Activated CD8-positive, alpha-beta memory T cell treated with anti-CD3 and anti-CD28 coated beads for 36 hours (primary cell): ENCODE results near the gene TMEM121. TPM values are rescaled to one million over a fixed set of nuclear protein-coding genes. Genes with fewer than 3 reads are reported as not detected.

Experiments
- CTCF ChIA-PET: fragments of 350-600 bp; sonication (Branson Sonifier 250); formaldehyde crosslinking; loops from one replicate; lab custom pipeline; 2021; ENCODE audit warnings: antibody characterized with exemption; lab: Charles Lee
- POLR2A ChIA-PET: fragments of 350-600 bp; sonication (Branson Sonifier 250); formaldehyde crosslinking; loops from one replicate; lab custom pipeline; 2021; ENCODE audit warnings: antibody characterized with exemption; lab: Charles Lee
- total RNA-seq, 2 experiments: library from RNA; stranded (reverse); gene quantifications; one replicate each; pipeline ENCODE4 v1.2.3, GENCODE V29; 2021

The TMEM121 gene
- total RNA-seq, 2 experiments from 2014 or later, result 16.4 to 18.3 TPM

GRCh38 chr14:105503935-105504692 is 22.3 kb upstream of the TMEM121 start:
- ChIA-PET POLR2A (interaction anchor here (0.6 kb wide), 1 partner anchor 438 kb away, joined by 3 read pairs; no protein-coding TSS in a partner anchor), CTCF (no interaction called here)

- CTCF ChIA-PET, result interaction anchor here (0.7 kb wide), 1 partner anchor 32 kb away, joined by 3 read pairs; no protein-coding TSS in a partner anchor
- POLR2A ChIA-PET, result no interaction called here
These were observed 21.3 kb upstream of the TMEM121 start for GRCh38 chr14:105505101-105505500.

GRCh38 chr14:105507247-105507646 is 19.1 kb upstream of the TMEM121 start:
- CTCF ChIA-PET, result no interaction called here
- POLR2A ChIA-PET, result interaction anchor here (0.6 kb wide), 1 partner anchor 21 kb away, joined by 3 read pairs; no protein-coding TSS in a partner anchor

GRCh38 chr14:105508069-105508468 is 18.3 kb upstream of the TMEM121 start:
- ChIA-PET POLR2A (no interaction called here), CTCF (no interaction called here)

- ChIA-PET CTCF (no interaction called here), POLR2A (no interaction called here)
These were observed 17.8 kb upstream of the TMEM121 start for GRCh38 chr14:105508601-105509000.

- POLR2A ChIA-PET, result no interaction called here
- CTCF ChIA-PET, result interaction anchor here (1.2 kb wide), 1 partner anchor 20 kb away, joined by 3 read pairs; no protein-coding TSS in a partner anchor
These were observed 9.3 kb upstream of the TMEM121 start for GRCh38 chr14:105517096-105517495.

GRCh38 chr14:105519946-105520698 is 6.3 kb upstream of the TMEM121 start:
- CTCF ChIA-PET, result no interaction called here
- POLR2A ChIA-PET, result no interaction called here

GRCh38 chr14:105525326-105525725 is 1.1 kb upstream of the TMEM121 start:
- POLR2A ChIA-PET, result interaction anchor here (0.5 kb wide), 1 partner anchor 208 kb away, joined by 3 read pairs; no protein-coding TSS in a partner anchor
- CTCF ChIA-PET, result interaction anchor here (1.4 kb wide), 1 partner anchor 12 kb away, joined by 3 read pairs; no protein-coding TSS in a partner anchor

- CTCF ChIA-PET, result no interaction called here
- POLR2A ChIA-PET, result no interaction called here
These were observed 495 bp downstream of the TMEM121 start for GRCh38 chr14:105526776-105527380.

GRCh38 chr14:105527381-105527825 is 1.0 kb downstream of the TMEM121 start:
- CTCF ChIA-PET, result interaction anchor here (1.4 to 2.1 kb wide), 2 partner anchors 10 to 38 kb away, joined by 4 to 20 read pairs; no protein-coding TSS in a partner anchor
- POLR2A ChIA-PET, result no interaction called here

- POLR2A ChIA-PET, result interaction anchor here (0.7 to 1.3 kb wide), 4 partner anchors 38 to 438 kb away, joined by 3 to 4 read pairs (median 3); no protein-coding TSS in a partner anchor
- CTCF ChIA-PET, result interaction anchor here (1.0 to 2.1 kb wide), 7 partner anchors 9 to 159 kb away, joined by 3 to 20 read pairs (median 7); partner anchors contain the start of gene TEX22
These were observed 1.6 kb downstream of the TMEM121 start for GRCh38 chr14:105527826-105528585.

- CTCF ChIA-PET, result interaction anchor here (1.0 to 2.1 kb wide), 7 partner anchors 8 to 160 kb away, joined by 3 to 20 read pairs (median 7); partner anchors contain the start of gene TEX22
- POLR2A ChIA-PET, result interaction anchor here (0.6 to 1.3 kb wide), 5 partner anchors 22 to 438 kb away, joined by 3 to 4 read pairs (median 3); no protein-coding TSS in a partner anchor
These were observed 2.4 kb downstream of the TMEM121 start for GRCh38 chr14:105528586-105529318.

- CTCF ChIA-PET, result interaction anchor here (1.5 to 2.1 kb wide), 4 partner anchors 39 to 159 kb away, joined by 7 to 20 read pairs (median 8); partner anchors contain the start of gene TEX22
- POLR2A ChIA-PET, result no interaction called here
These were observed 2.9 kb downstream of the TMEM121 start for GRCh38 chr14:105529319-105529568.

- ChIA-PET POLR2A (interaction anchor here (0.6 kb wide), 1 partner anchor 234 kb away, joined by 4 read pairs; no protein-coding TSS in a partner anchor), CTCF (interaction anchor here (1.8 to 2.1 kb wide), 3 partner anchors 40 to 159 kb away, joined by 7 to 20 read pairs (median 8); no protein-coding TSS in a partner anchor)
These were observed 3.3 kb downstream of the TMEM121 start for GRCh38 chr14:105529569-105530284.

GRCh38 chr14:105530285-105531087 is 4.1 kb downstream of the TMEM121 start:
- ChIA-PET CTCF (no interaction called here), POLR2A (interaction anchor here (0.6 kb wide), 1 partner anchor 235 kb away, joined by 4 read pairs; no protein-coding TSS in a partner anchor)
